GM12891 (cell line): Measurements from ENCODE around the gene RPS6KA6.

ENCODE experiments used
- PAX5 ChIP-seq: IDR thresholded peaks from 2 replicates; pipeline ENCODE4 v1.6.1; 2011; ENCODE audit warnings: low read length, moderate library complexity, mild to moderate bottlenecking; ENCODE audit not compliant: insufficient read depth, severe bottlenecking
- POLR2A ChIP-seq: IDR thresholded peaks from 2 replicates; pipeline ENCODE4 v1.6.1; 2011; ENCODE audit warnings: low read depth, low read length, control low read depth
- POLR2AphosphoS5 ChIP-seq: IDR thresholded peaks from 2 replicates; pipeline ENCODE4 v1.6.1; 2011; ENCODE audit warnings: low read depth, low read length, control low read depth
- TAF1 ChIP-seq: IDR thresholded peaks from 2 replicates; pipeline ENCODE4 v1.6.1; 2011; ENCODE audit warnings: low read depth, low read length, control low read depth

- TF ChIP-seq POLR2A: no peak
- TF ChIP-seq TAF1: no peak
- TF ChIP-seq POLR2AphosphoS5: no peak
- no peak for TF ChIP-seq PAX5
These were observed 32.1 kb downstream of the RPS6KA6 start for GRCh38 chrX:84155938-84156337.
